ENCODE measurements around the gene RPL10.

DNA sequence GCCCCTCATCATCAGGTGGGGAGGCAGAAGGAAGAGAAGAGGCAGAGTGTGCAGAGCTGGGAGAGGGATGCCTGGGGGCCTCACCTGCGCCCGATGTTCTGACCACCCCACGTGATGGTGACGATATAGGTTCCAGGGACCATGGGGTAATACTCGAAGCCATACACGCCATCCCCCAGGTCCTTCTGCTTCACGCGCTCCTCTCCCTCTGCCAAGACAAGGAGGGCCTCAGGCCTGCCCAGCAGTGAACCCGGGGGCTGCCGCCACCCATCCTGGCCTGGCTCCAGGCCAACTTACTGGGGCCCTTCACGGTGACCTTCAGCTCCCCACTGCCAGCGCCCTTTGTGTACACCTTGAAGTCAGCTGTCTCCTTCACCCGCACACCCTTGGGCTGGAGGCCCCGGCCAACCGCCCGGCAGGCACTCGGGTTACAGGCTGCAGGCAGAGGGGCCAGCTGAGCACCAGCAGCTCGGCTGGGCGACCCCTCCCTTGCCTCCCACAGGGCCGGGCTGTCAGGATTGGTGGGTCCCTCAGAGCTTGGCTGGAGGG lies 33.1 kb upstream of the RPL10 start:
- TF ChIP-seq, protein P1, sequence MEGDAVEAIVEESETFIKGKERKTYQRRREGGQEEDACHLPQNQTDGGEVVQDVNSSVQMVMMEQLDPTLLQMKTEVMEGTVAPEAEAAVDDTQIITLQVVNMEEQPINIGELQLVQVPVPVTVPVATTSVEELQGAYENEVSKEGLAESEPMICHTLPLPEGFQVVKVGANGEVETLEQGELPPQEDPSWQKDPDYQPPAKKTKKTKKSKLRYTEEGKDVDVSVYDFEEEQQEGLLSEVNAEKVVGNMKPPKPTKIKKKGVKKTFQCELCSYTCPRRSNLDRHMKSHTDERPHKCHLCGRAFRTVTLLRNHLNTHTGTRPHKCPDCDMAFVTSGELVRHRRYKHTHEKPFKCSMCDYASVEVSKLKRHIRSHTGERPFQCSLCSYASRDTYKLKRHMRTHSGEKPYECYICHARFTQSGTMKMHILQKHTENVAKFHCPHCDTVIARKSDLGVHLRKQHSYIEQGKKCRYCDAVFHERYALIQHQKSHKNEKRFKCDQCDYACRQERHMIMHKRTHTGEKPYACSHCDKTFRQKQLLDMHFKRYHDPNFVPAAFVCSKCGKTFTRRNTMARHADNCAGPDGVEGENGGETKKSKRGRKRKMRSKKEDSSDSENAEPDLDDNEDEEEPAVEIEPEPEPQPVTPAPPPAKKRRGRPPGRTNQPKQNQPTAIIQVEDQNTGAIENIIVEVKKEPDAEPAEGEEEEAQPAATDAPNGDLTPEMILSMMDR (IDR thresholded peaks at IDR 0.05; ENCODE audit: low read length), result no peak
- no peak for TF ChIP-seq EZH2 (IDR thresholded peaks at IDR 0.05; ENCODE audit: borderline replicate concordance, low read length)

Data from OCI-LY1 (cell line).